ENCODE data around the gene NUDT3. TPM values are rescaled to one million over a fixed set of nuclear protein-coding genes. Genes with fewer than 3 reads are reported as not detected.

Gene NUDT3
- polyA plus RNA-seq, 1 of the 3 experiments (the other 2 are of a cell fraction): 11.9 TPM

GRCh38 chr6:34274129-34274528 lies 118.3 kb downstream of the NUDT3 start:
- TF ChIP-seq EZH2phosphoT487 (IDR thresholded peaks at IDR 0.05; ENCODE audit: borderline replicate concordance, low read depth) (no peak), RAD21 (IDR thresholded peaks at IDR 0.05; ENCODE audit: low read length) (no peak), ELF1 (IDR thresholded peaks at IDR 0.05) (no peak), FOXJ3 (CRISPR knock-in tag; IDR thresholded peaks at IDR 0.05) (no peak), REST (IDR thresholded peaks at IDR 0.05; ENCODE audit: low read depth, low read length) (no peak)
- 100% methylated on average over 1 of the region's 1 CpG for WGBS (ENCODE audit: low lambda C conversion rate)
- H3K36me3 ChIP-seq (replicated peaks in 1 of 2; ENCODE audit: control insufficient read depth in 1 of 2, insufficient read depth in 2 of 2, low read length in 1 of 2): peaks cover 0 to 3% of the 10 kb centered on the region in 2 experiments
- H3K79me2 ChIP-seq (ENCODE audit: insufficient read depth): no peaks in the 10 kb centered on the region
- peaks cover 0 to 18% of the 10 kb centered on the region in 2 experiments; a peak in 1 of 4 replicates for H3K4me1 ChIP-seq (ENCODE audit: control insufficient read depth in 1 of 2, insufficient read depth in 2 of 2, low read depth in 1 of 2, low read length in 1 of 2)
- DNase-seq: no peak
- peak overlapping the region in 1 of 2 experiments; percentile 50; a peak in 1 of 4 replicates for H3K27ac ChIP-seq (ENCODE audit: low read depth in 2 of 2, low read length in 1 of 2)
- no peak overlapping the region for H3K4me3 ChIP-seq (ENCODE audit: low read depth in 2 of 2, low read length in 1 of 2)
- POLR2A ChIA-PET: no interaction called here
- H3K9me2 ChIP-seq: no peaks in the 10 kb centered on the region
- H3K9me3 ChIP-seq: no peaks in the 10 kb centered on the region
- H2AFZ ChIP-seq (ENCODE audit: low read depth): no peak overlapping the region
- no peaks in the 10 kb centered on the region for H4K20me1 ChIP-seq (ENCODE audit: insufficient read depth)
- CTCF ChIA-PET: no interaction called here
- H3K9ac ChIP-seq: no peak overlapping the region
- peaks cover 4% of the 10 kb centered on the region for H3F3A ChIP-seq (replicated peaks; ENCODE audit: insufficient read depth)
- H3K4me2 ChIP-seq: no peak overlapping the region
- no peaks in the 10 kb centered on the region for H3K27me3 ChIP-seq (ENCODE audit: insufficient read depth)

DNA sequence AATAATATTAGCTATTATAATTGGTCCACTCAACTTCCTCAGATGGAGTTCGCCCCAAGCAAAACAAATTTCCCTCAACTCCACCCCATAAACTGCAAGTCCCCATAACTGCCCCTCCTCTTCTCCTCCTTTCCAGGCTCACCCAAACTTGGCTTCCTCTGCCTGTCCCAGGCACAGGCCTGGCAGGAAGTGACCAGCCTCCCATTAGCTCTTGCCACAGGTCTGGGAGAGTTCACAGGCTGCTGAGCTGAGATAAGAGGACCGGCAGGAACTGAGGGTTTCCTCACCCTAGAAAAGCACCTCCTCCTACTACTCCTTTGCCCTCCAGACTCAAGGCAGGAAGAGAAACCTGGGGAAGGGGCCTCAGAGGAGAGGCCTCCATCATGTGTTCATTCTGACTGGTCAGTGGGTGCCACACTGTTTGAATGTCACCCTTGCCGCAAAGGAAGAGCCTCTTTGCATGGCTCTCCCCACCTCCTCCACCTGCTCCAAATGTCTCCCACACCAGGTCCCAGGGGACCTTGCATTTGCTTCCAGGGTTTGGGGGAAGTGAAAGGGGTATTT lies 119.1 kb downstream of the NUDT3 start:
- Histone ChIP-seq H3F3A (replicated peaks; ENCODE audit: insufficient read depth) (peaks cover 4% of the 10 kb centered on the region), H3K9ac (no peak overlapping the region), H3K4me2 (no peak overlapping the region), H3K9me3 (no peaks in the 10 kb centered on the region), H4K20me1 (ENCODE audit: insufficient read depth) (no peaks in the 10 kb centered on the region), H3K27ac (ENCODE audit: low read depth in 2 of 2, low read length in 1 of 2) (peak overlapping the region in 1 of 2 experiments; percentile 50; a peak in 1 of 4 replicates), H3K36me3 (replicated peaks in 1 of 2; ENCODE audit: control insufficient read depth in 1 of 2, insufficient read depth in 2 of 2, low read length in 1 of 2) (peaks cover 0 to 2% of the 10 kb centered on the region in 2 experiments), H3K4me1 (ENCODE audit: control insufficient read depth in 1 of 2, insufficient read depth in 2 of 2, low read depth in 1 of 2, low read length in 1 of 2) (peaks cover 0 to 12% of the 10 kb centered on the region in 2 experiments; a peak in 1 of 4 replicates), H3K27me3 (ENCODE audit: insufficient read depth) (no peaks in the 10 kb centered on the region), H3K4me3 (ENCODE audit: low read depth in 2 of 2, low read length in 1 of 2) (no peak overlapping the region), H3K79me2 (ENCODE audit: insufficient read depth) (no peaks in the 10 kb centered on the region), H3K9me2 (no peaks in the 10 kb centered on the region), H2AFZ (ENCODE audit: low read depth) (no peak overlapping the region)
- POLR2A ChIA-PET: no interaction called here
- 66% methylated on average over 3 of the region's 3 CpGs for WGBS (ENCODE audit: low lambda C conversion rate)
- CTCF ChIA-PET: interaction anchor here (1.3 kb wide), 1 partner anchor 24 kb away, joined by 3 read pairs; no protein-coding TSS in a partner anchor
- DNase-seq: peak; percentile 64
- no peak for TF ChIP-seq REST (IDR thresholded peaks at IDR 0.05; ENCODE audit: low read depth, low read length)
- no peak for TF ChIP-seq USF1 (IDR thresholded peaks at IDR 0.05; ENCODE audit: borderline replicate concordance, low read depth)
- TF ChIP-seq TEAD4 (IDR thresholded peaks at IDR 0.05; ENCODE audit: borderline replicate concordance, insufficient read depth): no peak
- no peak for TF ChIP-seq GABPA (IDR thresholded peaks at IDR 0.05; ENCODE audit: low read depth)
- no peak for TF ChIP-seq MXI1 (IDR thresholded peaks at IDR 0.05; ENCODE audit: low read depth, low read length)
- no peak for TF ChIP-seq NRF1 (IDR thresholded peaks at IDR 0.05; ENCODE audit: low read depth, low read length)
- no peak for TF ChIP-seq NFIC (IDR thresholded peaks at IDR 0.05; ENCODE audit: borderline replicate concordance)
- TF ChIP-seq SMC3 (IDR thresholded peaks at IDR 0.05; ENCODE audit: low read depth, low read length): no peak
- no peak for TF ChIP-seq MEF2A (IDR thresholded peaks at IDR 0.05; ENCODE audit: borderline replicate concordance, low read depth)
- TF ChIP-seq EZH2phosphoT487 (IDR thresholded peaks at IDR 0.05; ENCODE audit: borderline replicate concordance, low read depth): no peak
- no peak for TF ChIP-seq JUND (IDR thresholded peaks at IDR 0.05)
- TF ChIP-seq MAX (IDR thresholded peaks at IDR 0.05; ENCODE audit: low read depth): no peak
- no peak for TF ChIP-seq CHD2 (IDR thresholded peaks at IDR 0.05; ENCODE audit: low read length, partially characterized antibody)
- no peak for TF ChIP-seq YY1 (IDR thresholded peaks at IDR 0.05; ENCODE audit: low read depth)
- TF ChIP-seq RCOR1 (IDR thresholded peaks at IDR 0.05; ENCODE audit: low read length): no peak
- TF ChIP-seq ELF1 (IDR thresholded peaks at IDR 0.05): no peak
